GM12873 (cell line): ENCODE results near the gene NDUFS8.
A peak's percentile ranks its signal among the peaks of the same experiment; 100 is the strongest.

Experiments
- TF ChIP-seq, protein P1 (sequence below): IDR thresholded peaks from 2 replicates; pipeline ENCODE4 v1.5.1; 2012; ENCODE audit warnings: low read depth, mild to moderate bottlenecking, moderate library complexity, low read length, control low read depth; ENCODE audit not compliant: insufficient read depth; ENCODE audit errors: missing control alignments

NDUFS8 gene

DNA sequence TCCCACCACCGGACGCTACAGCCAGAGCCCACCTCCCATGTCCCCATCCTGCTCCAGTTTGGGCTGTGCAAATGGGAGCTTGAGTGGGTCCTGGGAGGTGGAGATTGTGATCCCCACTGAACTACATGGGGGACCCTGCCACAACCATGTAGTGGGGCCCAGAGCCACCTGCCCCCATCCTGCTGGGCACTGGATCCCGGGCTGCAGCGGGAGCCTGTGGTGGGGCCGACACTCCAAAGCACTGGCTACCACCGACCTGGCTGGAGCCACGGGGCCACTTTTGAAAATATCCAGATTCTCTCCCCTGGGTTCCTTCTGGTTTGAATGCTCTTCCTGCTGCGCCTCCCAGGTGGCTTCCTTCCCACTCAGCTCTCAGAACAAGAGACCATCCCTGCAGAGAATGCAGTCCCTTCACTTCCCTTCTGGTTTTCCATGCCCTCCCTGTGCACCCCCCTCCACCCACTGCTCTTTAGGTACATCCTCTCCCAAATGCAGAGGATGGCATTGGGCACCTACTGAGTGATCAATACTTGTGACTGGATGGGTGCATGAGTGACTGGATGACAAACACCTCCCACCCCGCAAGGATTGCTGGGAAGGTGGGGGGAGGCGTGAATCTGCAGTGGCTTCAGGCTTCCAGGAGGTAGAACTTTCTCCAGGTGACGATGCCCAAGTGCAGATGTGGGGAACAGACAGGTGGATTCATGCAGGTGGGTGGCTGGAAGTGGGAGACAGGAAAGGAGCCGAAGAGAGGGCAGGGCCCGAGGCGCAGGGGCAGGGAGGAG lies 25.7 kb upstream of the NDUFS8 start:
- TF ChIP-seq, protein P1, sequence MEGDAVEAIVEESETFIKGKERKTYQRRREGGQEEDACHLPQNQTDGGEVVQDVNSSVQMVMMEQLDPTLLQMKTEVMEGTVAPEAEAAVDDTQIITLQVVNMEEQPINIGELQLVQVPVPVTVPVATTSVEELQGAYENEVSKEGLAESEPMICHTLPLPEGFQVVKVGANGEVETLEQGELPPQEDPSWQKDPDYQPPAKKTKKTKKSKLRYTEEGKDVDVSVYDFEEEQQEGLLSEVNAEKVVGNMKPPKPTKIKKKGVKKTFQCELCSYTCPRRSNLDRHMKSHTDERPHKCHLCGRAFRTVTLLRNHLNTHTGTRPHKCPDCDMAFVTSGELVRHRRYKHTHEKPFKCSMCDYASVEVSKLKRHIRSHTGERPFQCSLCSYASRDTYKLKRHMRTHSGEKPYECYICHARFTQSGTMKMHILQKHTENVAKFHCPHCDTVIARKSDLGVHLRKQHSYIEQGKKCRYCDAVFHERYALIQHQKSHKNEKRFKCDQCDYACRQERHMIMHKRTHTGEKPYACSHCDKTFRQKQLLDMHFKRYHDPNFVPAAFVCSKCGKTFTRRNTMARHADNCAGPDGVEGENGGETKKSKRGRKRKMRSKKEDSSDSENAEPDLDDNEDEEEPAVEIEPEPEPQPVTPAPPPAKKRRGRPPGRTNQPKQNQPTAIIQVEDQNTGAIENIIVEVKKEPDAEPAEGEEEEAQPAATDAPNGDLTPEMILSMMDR = no peak

DNA sequence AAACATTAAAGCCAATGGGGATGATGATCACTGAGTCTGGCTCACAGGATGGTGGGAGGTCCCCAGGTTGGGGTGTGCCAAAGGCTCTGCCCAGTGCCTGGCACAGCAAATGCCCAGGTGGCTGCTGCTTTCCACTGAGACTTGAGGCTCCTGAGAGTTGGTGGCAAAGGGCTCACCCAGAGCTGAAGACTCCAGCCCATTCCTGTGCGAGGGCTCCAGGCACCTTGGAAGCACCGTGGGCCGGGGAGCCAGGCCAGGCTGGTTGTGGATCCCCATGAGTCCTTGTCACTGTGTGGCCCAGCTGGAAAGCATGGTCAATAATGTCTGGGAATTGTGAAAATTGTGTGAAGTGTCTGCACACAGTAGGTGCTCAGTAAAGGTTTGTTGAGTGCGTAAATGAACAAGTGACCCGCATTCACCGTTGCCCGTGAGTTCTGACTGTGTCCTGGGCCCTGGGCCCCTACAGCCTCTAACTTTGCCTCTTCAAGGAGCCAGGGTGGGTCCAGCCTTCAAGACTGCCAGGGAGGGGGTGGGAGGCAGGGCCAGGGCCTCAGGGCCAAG lies 23.8 kb upstream of the NDUFS8 start:
- TF ChIP-seq, protein P1 = no peak

DNA sequence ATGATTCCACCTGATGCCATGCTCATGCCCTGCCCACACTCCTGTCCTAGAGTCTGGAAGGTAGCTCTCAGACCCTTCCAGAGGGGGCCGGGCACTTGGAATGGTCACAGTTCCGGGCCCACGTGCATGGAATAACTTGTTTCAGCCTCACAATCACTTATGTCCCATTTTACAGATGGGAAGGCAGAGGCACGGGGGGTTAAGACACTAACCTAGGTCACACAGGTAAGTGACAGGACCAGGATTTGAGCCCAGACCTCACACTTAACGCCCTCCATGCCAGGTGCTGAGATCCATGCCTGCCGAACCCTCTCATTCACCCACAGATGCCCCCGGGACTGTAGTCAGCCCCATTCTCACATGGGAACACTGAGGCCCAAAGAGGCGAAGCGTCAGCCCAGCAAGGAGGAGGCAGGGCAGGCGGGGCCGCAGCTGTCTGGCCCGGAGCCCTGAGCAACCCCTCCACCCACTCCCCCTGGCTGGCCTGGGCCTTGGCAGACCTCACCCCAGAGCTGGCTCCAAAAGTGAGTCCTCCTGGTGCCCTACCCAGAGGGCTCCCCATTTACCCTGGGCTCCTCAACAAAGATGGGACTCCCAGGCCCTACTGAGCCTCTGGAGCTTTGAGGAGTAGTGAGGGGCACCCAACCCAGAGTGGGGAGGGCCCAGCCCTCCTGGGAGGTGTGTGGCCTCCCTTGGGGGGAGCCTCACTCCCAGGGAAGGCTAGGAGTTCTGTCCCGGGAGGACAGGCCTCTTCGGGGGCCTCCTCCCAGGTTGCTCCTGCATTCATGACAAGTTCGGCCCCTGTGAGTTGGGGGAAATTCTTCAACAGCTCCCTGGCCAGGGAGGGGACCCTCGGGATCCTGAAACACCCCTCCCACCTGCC lies 22.7 kb upstream of the NDUFS8 start:
- TF ChIP-seq, protein P1 = no peak

DNA sequence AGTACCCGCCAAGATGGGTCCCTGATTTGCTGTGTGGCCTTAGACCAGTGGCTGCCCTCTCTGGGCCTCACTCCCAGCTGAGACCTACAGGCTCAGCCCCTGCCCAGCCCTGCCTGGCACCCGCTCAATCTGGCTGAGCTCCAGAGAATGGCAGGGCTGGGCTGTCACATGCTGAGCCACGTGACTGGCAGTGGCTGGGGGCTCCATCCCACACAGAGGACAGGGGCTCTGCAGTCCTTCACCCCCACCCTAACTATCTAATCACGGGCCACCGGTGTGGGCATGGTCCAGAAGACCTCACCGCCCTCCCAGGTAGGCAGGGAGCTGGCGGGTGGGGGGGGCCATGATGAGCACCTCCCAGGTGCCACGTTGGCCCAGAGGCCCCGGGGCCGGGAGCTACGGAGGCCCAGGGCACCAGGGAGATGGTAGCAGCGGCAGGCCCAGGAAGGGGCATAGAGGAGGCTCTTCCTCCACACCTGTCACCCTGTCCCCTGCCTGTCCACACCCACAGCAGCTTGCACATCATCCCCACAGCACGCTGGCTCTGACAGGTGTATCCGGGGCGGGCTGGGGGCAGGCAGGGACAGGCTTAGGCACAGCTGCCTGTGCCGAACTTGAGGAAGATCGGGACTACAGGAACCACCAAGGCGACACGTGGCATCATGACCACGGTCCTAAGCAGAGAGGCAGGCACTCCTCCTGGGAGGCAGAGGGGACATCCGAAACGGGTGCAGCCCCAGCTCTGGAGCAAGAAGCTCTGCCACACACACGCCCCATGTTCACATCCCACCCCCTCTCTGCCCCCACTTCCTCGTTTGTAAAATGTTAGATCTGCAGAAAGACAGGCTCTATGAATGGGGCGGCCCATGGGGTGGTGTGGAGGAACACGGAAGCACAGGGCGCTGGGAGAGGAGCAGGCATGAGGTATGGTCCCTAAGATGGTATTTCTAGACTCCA lies 21.8 kb upstream of the NDUFS8 start:
- TF ChIP-seq, protein P1 = no peak

DNA sequence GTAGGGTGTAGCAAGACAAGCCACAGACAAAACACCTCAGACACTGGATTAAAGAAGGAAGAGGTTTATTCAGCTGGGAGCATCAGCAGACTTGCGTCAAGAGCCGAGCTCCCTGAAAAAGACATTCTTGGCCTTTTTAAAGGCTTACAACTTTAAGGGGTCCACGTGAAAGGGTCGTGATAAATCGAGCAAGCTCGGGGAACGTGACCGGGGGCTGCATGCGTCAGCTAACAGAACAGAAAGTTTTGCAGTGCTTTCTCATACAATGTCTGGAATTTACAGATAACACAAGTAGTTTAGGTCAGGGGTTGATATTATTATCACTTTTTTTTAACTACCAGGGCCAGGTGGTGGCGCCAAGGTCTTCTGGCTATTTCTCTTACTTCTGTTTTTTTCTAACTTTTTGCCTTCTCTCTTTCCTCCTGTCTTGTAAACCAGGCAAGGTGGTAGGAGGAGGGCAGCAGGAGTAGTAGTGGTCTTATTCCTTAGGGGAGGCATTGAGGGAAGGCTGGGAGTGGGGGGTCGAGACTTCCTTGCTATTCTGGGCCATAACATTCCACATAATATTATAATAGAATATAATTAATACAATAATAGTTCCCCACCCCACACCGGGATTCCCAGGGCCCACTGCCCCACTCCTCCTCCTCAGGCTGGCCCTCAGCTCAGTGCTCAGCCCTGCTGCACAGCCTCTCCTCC lies 20.9 kb upstream of the NDUFS8 start:
- TF ChIP-seq, protein P1 = peak; percentile 37
